ENCODE data around the gene IRF4.

Gene IRF4

GRCh38 chr6:397604-398003 lies 6.1 kb downstream of the IRF4 start:
- TF ChIP-seq CSDC2 (CRISPR knock-in tag; IDR thresholded peaks at IDR 0.05) (no peak), ARNTL (CRISPR knock-in tag; IDR thresholded peaks at IDR 0.05; ENCODE audit: borderline replicate concordance, low read depth) (no peak), CREB5 (CRISPR knock-in tag; IDR thresholded peaks at IDR 0.05; ENCODE audit: low read depth) (no peak), ESRRG (CRISPR knock-in tag; IDR thresholded peaks at IDR 0.05) (no peak)
- ATAC-seq, result no peak

GRCh38 chr6:398065-398464 lies 6.5 kb downstream of the IRF4 start:
- ATAC-seq, result no peak
- TF ChIP-seq GLIS3 (CRISPR knock-in tag; IDR thresholded peaks at IDR 0.05), result no peak
- no peak for TF ChIP-seq ISL1 (CRISPR knock-in tag; IDR thresholded peaks at IDR 0.05)
- no peak for TF ChIP-seq RARB (CRISPR knock-in tag; IDR thresholded peaks at IDR 0.05)
- no peak for TF ChIP-seq ARNTL (CRISPR knock-in tag; IDR thresholded peaks at IDR 0.05; ENCODE audit: borderline replicate concordance, low read depth)
- TF ChIP-seq SNAI2 (CRISPR knock-in tag; IDR thresholded peaks at IDR 0.05), result no peak
- no peak for TF ChIP-seq OSR1 (CRISPR knock-in tag; IDR thresholded peaks at IDR 0.05)
- no peak for TF ChIP-seq ZC3H10 (CRISPR knock-in tag; IDR thresholded peaks at IDR 0.05)
- TF ChIP-seq BACH2 (CRISPR knock-in tag; IDR thresholded peaks at IDR 0.05; ENCODE audit: borderline replicate concordance), result no peak
- TF ChIP-seq TCF4 (CRISPR knock-in tag; IDR thresholded peaks at IDR 0.05; ENCODE audit: borderline replicate concordance), result no peak

GRCh38 chr6:398558-399078 lies 7.1 kb downstream of the IRF4 start:
- ATAC-seq, result no peak
- TF ChIP-seq ZFP3 (CRISPR knock-in tag; IDR thresholded peaks at IDR 0.05) (no peak), PATZ1 (CRISPR knock-in tag; IDR thresholded peaks at IDR 0.05; ENCODE audit: borderline replicate concordance) (no peak), TCF4 (CRISPR knock-in tag; IDR thresholded peaks at IDR 0.05; ENCODE audit: borderline replicate concordance) (no peak), ZNF565 (CRISPR knock-in tag; conservative IDR thresholded peaks at IDR 0.05; ENCODE audit: low read depth) (no peak), ZFP30 (CRISPR knock-in tag; IDR thresholded peaks at IDR 0.05) (no peak), ZNF8 (CRISPR knock-in tag; IDR thresholded peaks at IDR 0.05) (no peak), ZC3H10 (CRISPR knock-in tag; IDR thresholded peaks at IDR 0.05) (no peak), RARB (CRISPR knock-in tag; IDR thresholded peaks at IDR 0.05) (no peak), POU6F1 (CRISPR knock-in tag; IDR thresholded peaks at IDR 0.05; ENCODE audit: borderline replicate concordance, low read depth) (no peak)

- ATAC-seq, result no peak
- no peak for TF ChIP-seq ZC3H10 (CRISPR knock-in tag; IDR thresholded peaks at IDR 0.05)
- TF ChIP-seq TSHZ2 (CRISPR knock-in tag; IDR thresholded peaks at IDR 0.05), result no peak
- no peak for TF ChIP-seq ZFP30 (CRISPR knock-in tag; IDR thresholded peaks at IDR 0.05)
- no peak for TF ChIP-seq CSRNP3 (CRISPR knock-in tag; IDR thresholded peaks at IDR 0.05)
- TF ChIP-seq POU6F1 (CRISPR knock-in tag; IDR thresholded peaks at IDR 0.05; ENCODE audit: borderline replicate concordance, low read depth), result no peak
- no peak for TF ChIP-seq RARB (CRISPR knock-in tag; IDR thresholded peaks at IDR 0.05)
- no peak for TF ChIP-seq TCF4 (CRISPR knock-in tag; IDR thresholded peaks at IDR 0.05; ENCODE audit: borderline replicate concordance)
- TF ChIP-seq CSDC2 (CRISPR knock-in tag; IDR thresholded peaks at IDR 0.05), result no peak
- no peak for TF ChIP-seq ISL1 (CRISPR knock-in tag; IDR thresholded peaks at IDR 0.05)
- TF ChIP-seq PATZ1 (CRISPR knock-in tag; IDR thresholded peaks at IDR 0.05; ENCODE audit: borderline replicate concordance), result no peak
- no peak for TF ChIP-seq ARNTL (CRISPR knock-in tag; IDR thresholded peaks at IDR 0.05; ENCODE audit: borderline replicate concordance, low read depth)
- TF ChIP-seq TOX (CRISPR knock-in tag; IDR thresholded peaks at IDR 0.05; ENCODE audit: borderline replicate concordance), result no peak
- TF ChIP-seq ZFP3 (CRISPR knock-in tag; IDR thresholded peaks at IDR 0.05), result no peak
- no peak for TF ChIP-seq ESRRG (CRISPR knock-in tag; IDR thresholded peaks at IDR 0.05)
- no peak for TF ChIP-seq BACH2 (CRISPR knock-in tag; IDR thresholded peaks at IDR 0.05; ENCODE audit: borderline replicate concordance)
Observed at GRCh38 chr6:399785-400534, 8.4 kb downstream of the IRF4 start.

Measured in SK-N-SH treated with all-trans-retinoic acid at 6 μM for 48 hours (cell line).